ENCODE data around the gene GPANK1. TPM values are rescaled to one million over a fixed set of nuclear protein-coding genes. Genes with fewer than 3 reads are reported as not detected.
A peak's percentile ranks its signal among the peaks of the same experiment; 100 is the strongest.

The GPANK1 gene
- total RNA-seq, 1 donor from 2014 or later = 8.9 TPM

- Mint-ChIP-seq H3K4me3 (ENCODE audit: unreplicated experiment) (peak overlapping the region; percentile 48), H3K4me1 (ENCODE audit: unreplicated experiment) (peaks cover 32% of the 10 kb centered on the region), H3K9me3 (ENCODE audit: unreplicated experiment) (no peaks in the 10 kb centered on the region), H3K27ac (ENCODE audit: unreplicated experiment) (no peak overlapping the region), H3K36me3 (ENCODE audit: low read depth, unreplicated experiment) (no peaks in the 10 kb centered on the region), H3K27me3 (ENCODE audit: unreplicated experiment) (peaks cover 6% of the 10 kb centered on the region)
- no peak for DNase-seq (ENCODE audit: low spot score)
- TF ChIP-seq CTCF (IDR thresholded peaks at IDR 0.05; ENCODE audit: unreplicated experiment) = no peak
Measured at GRCh38 chr6:31700740-31701401, 36.1 kb upstream of the GPANK1 start.

- Mint-ChIP-seq H3K4me3 (ENCODE audit: unreplicated experiment) (peak overlapping the region; percentile 5), H3K27ac (ENCODE audit: unreplicated experiment) (peak overlapping the region; percentile 84), H3K36me3 (ENCODE audit: low read depth, unreplicated experiment) (peaks cover 10% of the 10 kb centered on the region), H3K27me3 (ENCODE audit: unreplicated experiment) (peaks cover 3% of the 10 kb centered on the region), H3K4me1 (ENCODE audit: unreplicated experiment) (peaks cover 30% of the 10 kb centered on the region), H3K9me3 (ENCODE audit: unreplicated experiment) (no peaks in the 10 kb centered on the region)
- DNase-seq (ENCODE audit: low spot score) = no peak
- no peak for TF ChIP-seq CTCF (IDR thresholded peaks at IDR 0.05; ENCODE audit: unreplicated experiment)
Measured at GRCh38 chr6:31697555-31697954, 32.8 kb upstream of the GPANK1 start.

- no peak overlapping the region for H3K4me3 Mint-ChIP-seq (ENCODE audit: unreplicated experiment)
Measured at GRCh38 chr6:31693535-31693934, 28.7 kb upstream of the GPANK1 start.

GRCh38 chr6:31692886-31693285 lies 28.1 kb upstream of the GPANK1 start:
- no peak for TF ChIP-seq CTCF (IDR thresholded peaks at IDR 0.05; ENCODE audit: unreplicated experiment)
- peaks cover 16% of the 10 kb centered on the region for H3K36me3 Mint-ChIP-seq (ENCODE audit: low read depth, unreplicated experiment)
- H3K4me1 Mint-ChIP-seq (ENCODE audit: unreplicated experiment) = peaks cover 26% of the 10 kb centered on the region
- DNase-seq (ENCODE audit: low spot score) = no peak
- H3K27me3 Mint-ChIP-seq (ENCODE audit: unreplicated experiment) = peaks cover 3% of the 10 kb centered on the region
- no peaks in the 10 kb centered on the region for H3K9me3 Mint-ChIP-seq (ENCODE audit: unreplicated experiment)
- H3K4me3 Mint-ChIP-seq (ENCODE audit: unreplicated experiment) = no peak overlapping the region
- H3K27ac Mint-ChIP-seq (ENCODE audit: unreplicated experiment) = no peak overlapping the region

More at GRCh38 chr6:31693535-31693934, 28.7 kb upstream of the GPANK1 start:
- H3K36me3 Mint-ChIP-seq (ENCODE audit: low read depth, unreplicated experiment) = peaks cover 16% of the 10 kb centered on the region
- H3K27me3 Mint-ChIP-seq (ENCODE audit: unreplicated experiment) = peaks cover 3% of the 10 kb centered on the region
- no peak overlapping the region for H3K27ac Mint-ChIP-seq (ENCODE audit: unreplicated experiment)
- H3K4me1 Mint-ChIP-seq (ENCODE audit: unreplicated experiment) = peaks cover 29% of the 10 kb centered on the region
- DNase-seq (ENCODE audit: low spot score) = no peak
- no peak for TF ChIP-seq CTCF (IDR thresholded peaks at IDR 0.05; ENCODE audit: unreplicated experiment)
- no peaks in the 10 kb centered on the region for H3K9me3 Mint-ChIP-seq (ENCODE audit: unreplicated experiment)

- peaks cover 16% of the 10 kb centered on the region for H3K36me3 Mint-ChIP-seq (ENCODE audit: low read depth, unreplicated experiment)
Measured at GRCh38 chr6:31692353-31692752, 27.6 kb upstream of the GPANK1 start.

More at GRCh38 chr6:31692353-31692752, 27.6 kb upstream of the GPANK1 start:
- DNase-seq (ENCODE audit: low spot score) = no peak
- Mint-ChIP-seq H3K9me3 (ENCODE audit: unreplicated experiment) (no peaks in the 10 kb centered on the region), H3K27me3 (ENCODE audit: unreplicated experiment) (peaks cover 4% of the 10 kb centered on the region), H3K4me3 (ENCODE audit: unreplicated experiment) (no peak overlapping the region), H3K4me1 (ENCODE audit: unreplicated experiment) (peaks cover 21% of the 10 kb centered on the region), H3K27ac (ENCODE audit: unreplicated experiment) (no peak overlapping the region)
- TF ChIP-seq CTCF (IDR thresholded peaks at IDR 0.05; ENCODE audit: unreplicated experiment) = no peak

Data from endothelial cell (in vitro differentiated cells).